ENCODE measurements around the gene SPDYE1. TPM values are rescaled to one million over a fixed set of nuclear protein-coding genes. Genes with fewer than 3 reads are reported as not detected.
"Not testable (repeated sequence)": the region's sequence is repeated elsewhere in the genome, so short reads cannot be mapped to it uniquely, and the experiment has no call there.

Gene SPDYE1
- total RNA-seq, 1 donor from 2014 or later = not detected

- H3K27ac ChIP-seq = peak overlapping the region; percentile 66
- peak overlapping the region; percentile 6 to 42 for H3K4me3 ChIP-seq
- H3K27me3 ChIP-seq; intact Hi-C loops (cut with DNase I); H3K4me1 ChIP-seq; H3K9me3 ChIP-seq; DNase-seq (ENCODE audit: extremely low spot score in 2 of 2); H3K36me3 ChIP-seq: not testable (repeated sequence)
- peak in 2 of 3 experiments; percentile 39 to 80 for TF ChIP-seq CTCF (IDR thresholded peaks at IDR 0.05)
These were observed 11.5 kb upstream of the SPDYE1 start for GRCh38 chr7:43985904-43986864.

GRCh38 chr7:43987476-43987875, 10.2 kb upstream of the SPDYE1 start:
- DNase-seq (ENCODE audit: extremely low spot score in 2 of 2); H3K27ac ChIP-seq; H3K9me3 ChIP-seq; H3K4me3 ChIP-seq; intact Hi-C loops (cut with DNase I); H3K27me3 ChIP-seq; H3K4me1 ChIP-seq; H3K36me3 ChIP-seq: not testable (repeated sequence)

- H3K4me1 ChIP-seq; H3K9me3 ChIP-seq; intact Hi-C loops (cut with DNase I); DNase-seq (ENCODE audit: extremely low spot score in 2 of 2); H3K36me3 ChIP-seq; H3K27me3 ChIP-seq; H3K4me3 ChIP-seq; H3K27ac ChIP-seq: not testable (repeated sequence)
These were observed 7.6 kb upstream of the SPDYE1 start for GRCh38 chr7:43990011-43990585.

- H3K9me3 ChIP-seq; intact Hi-C loops (cut with DNase I); H3K27ac ChIP-seq: not testable (repeated sequence)
These were observed 6.9 kb upstream of the SPDYE1 start for GRCh38 chr7:43990829-43991228.

GRCh38 chr7:43992896-43993295, 4.8 kb upstream of the SPDYE1 start:
- DNase-seq (ENCODE audit: extremely low spot score in 2 of 2); H3K27ac ChIP-seq; H3K9me3 ChIP-seq; H3K36me3 ChIP-seq; H3K4me1 ChIP-seq; H3K27me3 ChIP-seq; intact Hi-C loops (cut with DNase I); H3K4me3 ChIP-seq: not testable (repeated sequence)

More at GRCh38 chr7:43990829-43991228, 6.9 kb upstream of the SPDYE1 start:
- H3K27me3 ChIP-seq; H3K4me3 ChIP-seq; DNase-seq (ENCODE audit: extremely low spot score in 2 of 2); H3K36me3 ChIP-seq; H3K4me1 ChIP-seq: not testable (repeated sequence)

- H3K9me3 ChIP-seq; DNase-seq (ENCODE audit: extremely low spot score in 2 of 2); H3K36me3 ChIP-seq; H3K4me3 ChIP-seq; H3K4me1 ChIP-seq; H3K27me3 ChIP-seq; H3K27ac ChIP-seq; intact Hi-C loops (cut with DNase I): not testable (repeated sequence)
These were observed 3.0 kb upstream of the SPDYE1 start for GRCh38 chr7:43994681-43995080.

- not testable (repeated sequence) for H3K36me3 ChIP-seq, H3K27ac ChIP-seq
These were observed 14.4 kb downstream of the SPDYE1 start for GRCh38 chr7:44012081-44012480.

GRCh38 chr7:44015090-44015489, 17.4 kb downstream of the SPDYE1 start:
- H3K4me3 ChIP-seq; DNase-seq (ENCODE audit: extremely low spot score in 2 of 2); H3K9me3 ChIP-seq; intact Hi-C loops (cut with DNase I); H3K36me3 ChIP-seq; H3K27me3 ChIP-seq; H3K27ac ChIP-seq: not testable (repeated sequence)
- H3K4me1 ChIP-seq = peaks cover 18% of the 10 kb centered on the region

More at GRCh38 chr7:44012081-44012480, 14.4 kb downstream of the SPDYE1 start:
- H3K9me3 ChIP-seq; H3K4me1 ChIP-seq; H3K27me3 ChIP-seq; H3K4me3 ChIP-seq; intact Hi-C loops (cut with DNase I); DNase-seq (ENCODE audit: extremely low spot score in 2 of 2): not testable (repeated sequence)

Measured in vagina (tissue), 2 donors.